ENCODE measurements around the gene DLX4.

Gene DLX4

GRCh38 chr17:49946208-49946607 is 22.8 kb upstream of the DLX4 start:
- in situ Hi-C loops (cut with HindIII; ENCODE audit: low sequenced_read_pairs), result no loop called here

- in situ Hi-C loops (cut with HindIII; ENCODE audit: low sequenced_read_pairs), result no loop called here
Measured at GRCh38 chr17:49946964-49947584, 21.9 kb upstream of the DLX4 start.

DNA sequence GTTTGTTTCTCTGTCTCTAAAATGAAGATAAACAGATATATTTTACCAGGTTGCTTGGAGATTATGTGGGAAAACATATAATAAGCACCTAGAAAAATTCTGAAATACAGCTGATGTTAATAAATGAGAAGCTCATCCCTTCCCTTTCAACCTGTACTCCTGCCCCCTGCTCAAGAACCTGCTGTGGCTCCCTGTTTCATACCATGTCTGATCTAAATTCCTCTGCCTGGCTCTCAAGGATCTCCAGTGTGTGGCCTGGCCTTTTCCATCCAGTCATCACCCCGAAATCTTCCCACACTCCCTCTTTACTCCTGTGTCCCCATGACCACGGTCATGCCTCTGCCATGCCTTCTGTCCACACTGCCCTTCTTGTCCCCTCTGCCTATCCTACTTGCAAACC is 19.4 kb upstream of the DLX4 start:
- in situ Hi-C loops (cut with HindIII; ENCODE audit: low sequenced_read_pairs), result no loop called here

DNA sequence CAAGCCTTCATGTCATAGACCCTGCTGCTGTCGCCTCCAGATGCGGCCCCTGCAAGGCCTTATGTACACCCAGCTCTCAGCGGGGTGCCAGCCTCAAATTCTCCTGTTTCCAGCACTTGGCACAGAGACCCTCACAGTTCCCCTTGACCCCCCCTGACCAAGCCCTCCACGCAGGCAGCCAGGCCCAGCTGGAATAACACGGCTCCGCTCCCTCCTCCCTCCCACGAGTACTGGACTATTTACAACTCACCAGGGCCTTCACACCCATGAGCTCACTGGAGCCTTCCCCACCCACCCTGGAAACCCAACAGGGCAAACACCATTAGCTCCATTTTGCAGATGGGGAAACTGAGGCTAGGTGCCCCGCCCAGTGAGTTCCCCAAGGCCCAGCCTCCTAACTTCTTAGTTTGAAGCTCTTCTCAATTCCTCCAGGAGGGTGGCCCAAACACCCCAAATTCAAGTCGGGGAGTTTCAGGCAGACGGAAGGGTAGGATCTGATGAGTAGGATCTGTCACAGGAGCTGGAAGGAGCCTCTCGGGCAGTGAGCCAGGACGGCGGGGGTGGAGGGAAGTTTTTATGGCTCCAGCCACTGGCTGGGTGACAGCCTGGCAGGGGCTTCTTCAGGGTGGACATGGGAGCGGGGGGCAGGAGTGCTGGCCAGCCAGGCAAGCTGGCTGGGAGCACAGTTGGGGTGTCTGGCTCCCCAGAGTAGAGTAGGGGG is 17.5 kb upstream of the DLX4 start:
- in situ Hi-C loops (cut with HindIII; ENCODE audit: low sequenced_read_pairs), result no loop called here

DNA sequence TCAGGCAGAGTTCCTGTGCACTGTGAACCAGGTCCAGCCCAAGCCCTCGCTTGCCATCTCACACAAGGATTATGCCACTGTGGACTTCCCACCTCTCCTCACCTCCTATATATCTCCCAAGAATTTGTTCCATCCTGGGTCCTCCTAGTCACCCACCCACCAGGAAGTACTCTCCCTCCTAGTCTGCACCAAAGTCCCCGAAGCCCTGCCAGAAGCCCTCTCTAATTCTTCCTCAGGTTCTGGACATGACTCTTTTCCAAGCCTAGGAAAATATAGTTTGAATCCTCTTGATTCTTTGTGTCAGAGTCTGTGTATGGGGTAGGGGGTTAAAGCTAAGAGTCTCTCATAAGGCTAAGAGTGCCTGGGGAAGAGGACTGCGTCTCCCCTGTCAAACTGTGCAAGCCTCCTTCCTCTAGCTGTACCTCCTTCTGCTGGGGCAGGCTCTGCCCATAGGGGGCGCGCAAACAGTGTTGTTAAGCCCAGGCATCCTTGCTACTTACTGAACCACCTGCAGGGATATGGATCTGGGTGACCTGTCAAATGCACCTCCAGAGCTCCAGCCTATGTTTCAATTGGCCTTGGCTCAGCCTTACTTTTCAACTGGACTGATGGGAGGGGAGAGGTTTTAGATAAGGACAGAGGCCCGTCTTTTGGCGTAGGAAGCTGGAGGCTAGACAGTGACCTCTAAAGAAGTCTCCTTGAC is 16.6 kb upstream of the DLX4 start:
- in situ Hi-C loops (cut with HindIII; ENCODE audit: low sequenced_read_pairs), result no loop called here

DNA sequence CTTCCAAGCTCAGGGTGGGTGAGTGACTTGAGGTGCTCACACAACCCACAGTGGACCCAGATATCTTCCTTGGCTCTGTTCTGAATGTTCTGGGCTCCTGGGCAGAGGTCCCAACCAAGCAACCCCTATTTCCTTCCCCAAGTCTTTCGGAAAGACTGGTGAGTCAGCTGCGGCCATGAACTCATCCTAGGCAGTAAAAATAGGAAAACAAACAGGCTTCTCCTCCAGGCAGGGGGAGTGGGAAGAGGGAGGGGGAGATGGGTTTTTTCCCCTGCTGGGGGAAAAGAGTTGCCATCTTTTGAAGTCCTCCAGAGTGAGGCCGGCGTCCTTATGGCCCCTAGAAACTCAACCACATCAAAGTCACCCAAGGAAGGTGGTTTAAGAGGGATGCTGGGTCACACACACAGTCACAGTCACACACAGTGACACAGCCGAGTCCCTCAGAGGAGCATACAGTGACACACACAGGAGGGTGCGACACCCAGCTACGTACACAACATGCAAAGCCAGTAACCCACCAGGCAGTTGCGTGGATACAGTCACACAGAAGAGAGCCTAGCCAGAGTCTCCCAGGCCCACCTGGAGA is 16.0 kb upstream of the DLX4 start:
- in situ Hi-C loops (cut with HindIII; ENCODE audit: low sequenced_read_pairs), result no loop called here

- in situ Hi-C loops (cut with HindIII; ENCODE audit: low sequenced_read_pairs), result loop anchor here (5.0 kb wide), 1 partner anchor 43 kb away; no protein-coding TSS in a partner anchor
Measured at GRCh38 chr17:49955157-49955556, 13.8 kb upstream of the DLX4 start.

- in situ Hi-C loops (cut with HindIII; ENCODE audit: low sequenced_read_pairs), result loop anchor here (5.0 kb wide), 1 partner anchor 44 kb away; no protein-coding TSS in a partner anchor
Measured at GRCh38 chr17:49956780-49957179, 12.2 kb upstream of the DLX4 start.

DNA sequence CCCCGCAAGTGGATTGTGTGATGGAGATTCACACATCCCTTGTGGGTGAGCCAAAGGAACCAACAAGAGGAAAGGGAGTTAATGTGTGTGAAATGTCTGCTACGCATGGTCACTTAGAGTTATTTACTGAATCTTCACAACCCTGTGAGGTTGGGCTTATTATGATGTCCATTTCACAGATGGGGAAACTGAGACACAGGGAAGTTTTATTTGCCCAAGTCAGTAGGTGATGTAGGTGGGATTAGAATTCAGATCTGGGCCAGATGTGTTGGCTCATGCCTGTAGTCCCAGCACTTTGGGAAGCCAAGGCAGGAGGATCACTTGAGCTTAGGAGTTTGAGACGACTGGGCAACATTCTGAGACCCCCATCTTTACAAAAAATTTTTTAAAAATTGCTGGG is 11.6 kb upstream of the DLX4 start:
- in situ Hi-C loops (cut with HindIII; ENCODE audit: low sequenced_read_pairs), result loop anchor here (5.0 kb wide), 1 partner anchor 45 kb away; no protein-coding TSS in a partner anchor

DNA sequence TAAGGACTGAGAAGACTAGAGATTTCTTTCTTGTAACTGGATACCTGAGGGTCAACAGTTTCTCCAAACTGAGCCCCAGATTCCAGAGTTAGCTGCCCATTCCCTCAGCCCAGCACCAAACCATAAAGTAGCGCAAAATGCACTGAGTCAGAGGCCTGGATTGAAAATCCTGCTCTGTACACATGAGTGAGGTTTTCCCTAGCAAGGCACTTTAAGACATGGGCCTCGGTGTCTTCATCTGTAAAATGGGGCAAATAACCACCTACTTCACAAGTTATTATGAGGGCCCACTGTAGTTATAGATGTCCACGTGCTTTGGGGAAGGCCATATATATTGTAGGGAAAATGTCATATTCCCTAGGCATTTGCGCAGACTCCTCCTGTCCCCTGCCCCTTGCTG is 10.3 kb upstream of the DLX4 start:
- in situ Hi-C loops (cut with HindIII; ENCODE audit: low sequenced_read_pairs), result loop anchor here (5.0 kb wide), 1 partner anchor 46 kb away; no protein-coding TSS in a partner anchor

DNA sequence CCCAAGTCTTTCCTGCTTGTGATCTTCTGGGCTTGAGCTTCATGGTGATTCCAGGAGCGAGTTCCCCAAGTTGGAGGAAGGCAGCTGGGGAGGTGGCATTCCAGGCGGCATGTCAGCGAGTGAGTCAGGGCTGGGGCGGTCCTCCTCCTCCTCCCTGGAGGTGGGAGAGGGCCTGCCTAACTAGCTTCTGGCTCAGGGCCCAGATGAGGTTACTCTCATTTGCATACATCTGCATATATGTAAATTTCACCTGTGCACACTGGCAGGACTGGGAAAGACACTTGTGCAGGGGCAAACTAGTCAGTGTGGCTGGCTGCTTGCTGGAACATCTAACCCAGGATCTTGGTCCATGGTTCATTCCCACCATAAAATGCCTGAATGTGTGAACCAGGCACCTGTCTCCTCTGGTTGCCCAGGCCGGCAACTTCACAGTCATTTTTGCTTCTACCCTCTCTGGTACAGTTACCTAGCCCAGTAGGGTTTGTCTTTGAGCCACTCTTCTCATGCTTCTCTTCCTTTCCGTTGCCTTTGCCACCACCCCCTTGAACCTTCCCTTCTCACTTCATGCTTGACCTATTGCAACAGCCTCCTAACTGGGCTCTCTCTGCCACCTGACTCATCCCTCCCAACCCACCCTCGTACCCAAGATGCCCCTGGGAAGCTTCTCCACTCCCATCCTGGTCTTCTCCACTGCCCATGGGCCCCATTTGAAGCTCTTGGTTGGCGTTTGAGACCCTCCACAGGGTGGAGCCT is 9.6 kb upstream of the DLX4 start:
- in situ Hi-C loops (cut with HindIII; ENCODE audit: low sequenced_read_pairs), result loop anchor here (5.0 kb wide), 1 partner anchor 47 kb away; no protein-coding TSS in a partner anchor

DNA sequence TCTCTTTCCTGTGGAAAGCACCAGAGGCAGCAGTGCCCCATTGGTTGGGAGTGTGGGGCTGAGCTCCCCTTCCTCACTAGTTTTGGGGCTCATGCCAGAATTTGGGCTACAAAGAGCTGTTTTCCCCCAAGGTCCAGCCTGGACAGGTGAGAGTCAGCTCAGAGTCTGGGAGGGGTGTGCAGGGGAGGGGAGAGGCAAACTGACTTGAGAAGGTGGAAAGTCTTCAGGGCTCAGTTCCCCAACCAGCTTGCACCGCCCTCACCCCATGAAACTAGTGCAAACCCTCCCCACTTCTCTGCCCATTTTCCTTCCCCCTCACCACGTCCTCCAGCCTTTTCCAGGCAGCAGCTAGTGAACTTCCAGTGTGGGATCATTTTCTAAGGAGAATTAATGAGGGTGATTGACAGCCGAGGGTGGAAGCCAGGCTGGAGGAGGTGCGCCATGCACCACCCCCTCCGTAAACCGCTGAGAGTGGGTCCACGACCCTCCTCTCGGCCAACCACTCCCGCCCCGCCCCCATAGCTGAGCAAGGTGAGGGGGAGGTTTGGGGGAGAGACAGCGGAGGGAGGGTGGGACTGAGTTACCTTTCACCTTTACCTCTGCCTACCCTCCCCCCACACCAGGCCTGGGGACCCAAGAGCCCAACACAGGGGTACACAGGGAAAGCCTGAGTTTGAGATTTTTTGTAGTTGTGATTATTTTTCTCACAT is 6.2 kb upstream of the DLX4 start:
- in situ Hi-C loops (cut with HindIII; ENCODE audit: low sequenced_read_pairs), result no loop called here

DNA sequence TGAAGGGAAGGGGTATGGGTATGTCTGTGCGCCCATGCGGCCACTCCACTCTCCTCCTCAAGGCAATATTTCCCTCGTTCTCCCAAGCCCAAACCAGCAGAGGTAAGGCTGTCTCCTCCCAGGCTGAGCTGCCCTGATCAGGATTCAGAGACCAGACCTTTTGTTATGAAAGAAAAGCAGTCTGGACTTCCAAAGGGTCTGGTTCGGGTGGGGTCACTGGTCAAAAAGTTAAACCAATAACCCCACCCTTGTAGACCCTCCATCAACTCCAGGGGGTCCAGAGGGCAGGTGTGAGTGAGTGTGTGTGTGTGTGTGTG is 5.7 kb upstream of the DLX4 start:
- in situ Hi-C loops (cut with HindIII; ENCODE audit: low sequenced_read_pairs), result no loop called here

DNA sequence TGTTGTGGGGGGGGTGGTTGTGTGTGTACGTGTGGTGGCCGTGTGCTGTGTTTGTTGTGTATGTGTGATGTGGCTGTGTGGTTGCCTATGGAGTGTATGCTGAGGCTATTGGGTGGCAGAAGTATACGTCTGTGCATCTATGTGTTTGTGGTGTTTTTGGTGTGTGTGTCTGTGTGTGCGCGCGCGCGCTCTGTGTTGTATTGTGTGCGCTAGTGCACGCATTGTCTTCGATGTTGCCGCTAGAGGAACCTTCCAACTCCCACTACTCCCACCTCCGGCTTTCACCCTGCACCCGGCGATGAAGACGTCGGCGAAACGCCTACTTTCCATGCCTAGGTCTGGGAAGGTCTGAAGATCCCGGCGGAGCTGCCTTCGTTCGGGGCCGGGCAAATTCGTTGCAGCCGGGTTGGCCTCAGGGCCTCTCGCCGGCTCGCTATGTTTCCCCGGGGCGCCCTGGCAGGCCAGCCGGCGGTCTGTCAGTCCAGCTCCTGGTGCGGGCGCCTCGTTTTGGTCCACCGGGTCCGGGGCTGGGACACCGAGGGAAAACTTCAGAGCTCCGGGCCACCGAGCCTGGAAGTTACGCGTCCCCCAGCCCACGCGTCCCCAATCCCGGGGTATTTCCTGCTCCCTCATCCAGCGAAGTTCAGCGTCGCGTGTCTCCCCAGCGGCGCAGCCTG is 5.2 kb upstream of the DLX4 start:
- in situ Hi-C loops (cut with HindIII; ENCODE audit: low sequenced_read_pairs), result no loop called here

GRCh38 chr17:49964303-49964768 is 4.7 kb upstream of the DLX4 start:
- in situ Hi-C loops (cut with HindIII; ENCODE audit: low sequenced_read_pairs), result no loop called here

DNA sequence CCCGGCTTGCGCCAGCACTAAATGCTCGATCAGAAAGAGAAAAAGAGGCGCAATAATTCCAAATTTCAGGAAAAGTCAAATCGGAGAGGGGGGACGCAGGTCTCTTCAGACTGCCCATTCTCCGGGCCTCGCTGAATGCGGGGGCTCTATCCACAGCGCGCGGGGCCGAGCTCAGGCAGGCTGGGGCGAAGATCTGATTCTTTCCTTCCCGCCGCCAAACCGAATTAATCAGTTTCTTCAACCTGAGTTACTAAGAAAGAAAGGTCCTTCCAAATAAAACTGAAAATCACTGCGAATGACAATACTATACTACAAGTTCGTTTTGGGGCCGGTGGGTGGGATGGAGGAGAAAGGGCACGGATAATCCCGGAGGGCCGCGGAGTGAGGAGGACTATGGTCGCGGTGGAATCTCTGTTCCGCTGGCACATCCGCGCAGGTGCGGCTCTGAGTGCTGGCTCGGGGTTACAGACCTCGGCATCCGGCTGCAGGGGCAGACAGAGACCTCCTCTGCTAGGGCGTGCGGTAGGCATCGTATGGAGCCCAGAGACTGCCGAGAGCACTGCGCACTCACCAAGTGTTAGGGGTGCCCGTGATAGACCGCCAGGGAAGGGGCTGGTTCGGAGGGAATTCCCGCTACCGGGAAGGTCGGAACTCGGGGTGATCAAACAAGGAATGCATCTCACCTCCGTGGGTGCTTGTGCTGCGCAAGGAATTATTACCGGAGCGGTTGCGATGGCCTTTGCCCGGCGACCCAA is 4.0 kb upstream of the DLX4 start:
- in situ Hi-C loops (cut with HindIII; ENCODE audit: low sequenced_read_pairs), result no loop called here

DNA sequence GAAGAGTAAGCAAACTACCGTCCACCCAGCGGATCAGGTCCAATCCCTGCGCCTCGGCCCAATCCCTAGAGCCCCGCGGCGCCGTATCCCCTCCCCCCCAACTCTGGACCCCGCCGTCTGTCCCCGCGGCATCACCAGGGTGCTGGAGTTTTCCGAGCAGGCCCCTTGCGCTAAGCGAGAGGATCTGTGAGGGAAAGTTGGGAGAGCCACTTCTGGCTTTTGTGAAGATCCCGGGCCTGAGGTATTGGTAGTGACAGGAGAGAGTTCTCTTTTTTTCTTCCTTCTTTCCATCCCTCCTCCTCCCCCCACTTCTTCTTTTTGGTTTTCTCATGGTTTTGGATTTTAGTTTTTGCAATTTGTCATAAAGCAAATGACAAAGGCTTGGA is 3.5 kb upstream of the DLX4 start:
- in situ Hi-C loops (cut with HindIII; ENCODE audit: low sequenced_read_pairs), result no loop called here

- in situ Hi-C loops (cut with HindIII; ENCODE audit: low sequenced_read_pairs), result no loop called here
Measured at GRCh38 chr17:49966767-49967166, 2.2 kb upstream of the DLX4 start.

DNA sequence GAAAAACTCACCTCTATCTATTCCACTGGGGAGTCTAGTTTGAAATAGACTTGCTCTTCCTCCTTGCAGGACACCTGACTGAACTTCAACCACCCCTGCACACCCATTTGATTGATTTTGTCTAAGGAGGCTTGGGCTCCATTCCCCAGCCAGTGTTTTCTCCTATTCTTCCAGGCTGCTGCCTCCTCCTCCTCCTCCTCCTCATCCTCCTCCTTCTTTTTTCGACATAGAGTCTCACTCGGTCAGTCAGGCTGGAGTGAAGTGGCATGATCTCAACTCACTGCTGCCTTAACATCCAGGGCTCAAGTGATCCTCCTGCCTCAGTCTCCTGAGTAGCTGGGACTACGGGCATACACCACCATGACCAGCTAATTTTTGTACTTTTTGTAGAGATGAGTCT is 1.8 kb upstream of the DLX4 start:
- in situ Hi-C loops (cut with HindIII; ENCODE audit: low sequenced_read_pairs), result no loop called here
